SK-N-SH (cell line): Measurements from ENCODE around the gene CFAP299. TPM values are rescaled to one million over a fixed set of nuclear protein-coding genes. Genes with fewer than 3 reads are reported as not detected.

Experiments used
- CTCF ChIA-PET: fragments of 300-600, 350-600 bp; formaldehyde crosslinking; extraction: SDS; loops from one replicate; lab custom pipeline; 2021; lab: Yijun Ruan, JAX
- POLR2A ChIA-PET: fragments of 350-600 bp; sonication (Branson Sonifier 250); formaldehyde crosslinking; extraction: SDS; loops from one replicate; lab custom pipeline; 2020; ENCODE audit warnings: antibody characterized with exemption, inconsistent platforms; lab: Yijun Ruan, JAX
- DNase-seq: peaks from one replicate; pipeline ENCODE4 v3.0.0; 2012
- H2AFZ ChIP-seq: fragments of 200-600 bp; sonication (generic); 2 replicates; pipeline ENCODE4 v1.8.1; 2016; ENCODE audit warnings: antibody characterized with exemption, mild to moderate bottlenecking, low read depth
- H3F3A ChIP-seq: fragments of 200-600 bp; sonication (generic); replicated peaks from 2 replicates; pipeline ENCODE3; 2016; ENCODE audit warnings: antibody characterized with exemption, mild to moderate bottlenecking; ENCODE audit not compliant: insufficient read depth
- H3K27ac ChIP-seq, 2 experiments: fragments of 200-500 bp in 1 of 2; fragments of 200-600 bp in 1 of 2; sonication (Bioruptor generic) in 1 of 2; sonication (generic), shearing (Covaris generic) in 1 of 2; 2 replicates each; pipeline versions ENCODE4 v1.5.1 to v1.6.1; 2014 to 2016; ENCODE audit warnings: low read depth in 2 of 2, inconsistent platforms in 1 of 2, low read length in 1 of 2, mild to moderate bottlenecking in 1 of 2, mixed read lengths in 1 of 2
- H3K27me3 ChIP-seq: fragments of 200-600 bp; sonication (generic), shearing (Covaris generic); 2 replicates; pipeline ENCODE4 v1.6.1; 2016; ENCODE audit warnings: mixed run types; ENCODE audit not compliant: insufficient read depth
- H3K36me3 ChIP-seq, 2 experiments: fragments of 200-500 bp in 1 of 2; fragments of 200-600 bp in 1 of 2; sonication (Bioruptor generic) in 1 of 2; sonication (generic) in 1 of 2; replicated peaks in 1 of 2; 2 replicates each; pipeline versions ENCODE3 to v1.5.1; 2014 to 2016; ENCODE audit warnings: low read length in 1 of 2, mild to moderate bottlenecking in 1 of 2; ENCODE audit not compliant: insufficient read depth in 2 of 2, control insufficient read depth in 1 of 2
- H3K4me1 ChIP-seq, 2 experiments: fragments of 200-500 bp in 1 of 2; fragments of 200-600 bp in 1 of 2; sonication (Bioruptor generic) in 1 of 2; sonication (generic), shearing (Covaris generic) in 1 of 2; 2 replicates each; pipeline versions ENCODE4 v1.5.1 to v1.6.1; 2014 to 2016; ENCODE audit warnings: low read depth in 1 of 2, low read length in 1 of 2, mixed run types in 1 of 2; ENCODE audit not compliant: insufficient read depth in 2 of 2, control insufficient read depth in 1 of 2
- H3K4me2 ChIP-seq: fragments of 200-600 bp; sonication (generic), shearing (Covaris generic); 2 replicates; pipeline ENCODE4 v1.6.1; 2017; ENCODE audit warnings: mixed run types
- H3K4me3 ChIP-seq, 2 experiments: fragments of 200-500 bp in 1 of 2; fragments of 200-600 bp in 1 of 2; sonication (Bioruptor generic) in 1 of 2; sonication (generic), shearing (Covaris generic) in 1 of 2; 2 replicates each; pipeline versions ENCODE4 v1.5.1 to v1.8.1; 2014 to 2016; ENCODE audit warnings: low read depth in 2 of 2, inconsistent platforms in 1 of 2, low read length in 1 of 2, mild to moderate bottlenecking in 1 of 2, mixed read lengths in 1 of 2, moderate library complexity in 1 of 2
- H3K79me2 ChIP-seq: fragments of 200-600 bp; sonication (generic); 2 replicates; pipeline ENCODE4 v1.8.1; 2017; ENCODE audit warnings: mild to moderate bottlenecking; ENCODE audit not compliant: insufficient read depth
- H3K9ac ChIP-seq: fragments of 200-600 bp; sonication (generic); 2 replicates; pipeline ENCODE4 v1.6.1; 2017; ENCODE audit warnings: mixed run types
- H3K9me2 ChIP-seq: fragments of 200-600 bp; sonication (generic); 2 replicates; pipeline ENCODE4 v1.6.1; 2017; ENCODE audit warnings: mixed run types
- H3K9me3 ChIP-seq: fragments of 200-600 bp; sonication (generic); 2 replicates; pipeline ENCODE4 v1.6.1; 2017; ENCODE audit warnings: mixed run types, mild to moderate bottlenecking, moderate library complexity
- H4K20me1 ChIP-seq: fragments of 200-600 bp; sonication (generic); 2 replicates; pipeline ENCODE4 v1.6.1; 2017; ENCODE audit warnings: mild to moderate bottlenecking, mixed run types; ENCODE audit not compliant: insufficient read depth
- CHD2 ChIP-seq: fragments of 150-350 bp; IDR thresholded peaks from 2 replicates; pipeline ENCODE4 v1.6.1; 2018; ENCODE audit warnings: low read length; ENCODE audit not compliant: partially characterized antibody
- CTCF ChIP-seq: fragments of 200-600 bp; sonication (generic); IDR thresholded peaks from 2 replicates; pipeline ENCODE4 v1.6.1; 2017; ENCODE audit warnings: antibody characterized with exemption, mild to moderate bottlenecking, moderate library complexity
- EP300 ChIP-seq, 2 experiments: IDR thresholded peaks; 2 replicates each; pipeline versions ENCODE4 v1.4.0 to v1.6.1; 2012; ENCODE audit warnings: borderline replicate concordance in 1 of 2, low read depth in 1 of 2, low read length in 1 of 2
- EZH2phosphoT487 ChIP-seq: fragments of 200-600 bp; sonication (generic); IDR thresholded peaks from 2 replicates; pipeline ENCODE4 v1.6.1; 2017; ENCODE audit warnings: low read depth, mixed run types, mild to moderate bottlenecking, antibody characterized with exemption, moderate library complexity, borderline replicate concordance
- FOSL2 ChIP-seq: IDR thresholded peaks from 2 replicates; pipeline ENCODE4 v1.4.0; 2012; ENCODE audit warnings: low read depth, mild to moderate bottlenecking, moderate library complexity, borderline replicate concordance
- FOXJ3 ChIP-seq: sonication (generic); formaldehyde crosslinking; IDR thresholded peaks from 2 replicates; pipeline ENCODE4 v1.5.1; 2020; ENCODE audit warnings: mild to moderate bottlenecking, missing genetic modification reagents
- FOXM1 ChIP-seq: IDR thresholded peaks from 2 replicates; pipeline ENCODE4 v1.4.0; 2012; ENCODE audit warnings: low read depth, mild to moderate bottlenecking
- GABPA ChIP-seq: IDR thresholded peaks from 2 replicates; pipeline ENCODE4 v1.4.0; 2012; ENCODE audit warnings: low read depth, mild to moderate bottlenecking
- JUND ChIP-seq: IDR thresholded peaks from 2 replicates; pipeline ENCODE4 v1.4.0; 2012
- MEF2A ChIP-seq: IDR thresholded peaks from 2 replicates; pipeline ENCODE4 v1.4.0; 2012; ENCODE audit warnings: low read depth, borderline replicate concordance
- MXI1 ChIP-seq: IDR thresholded peaks from 2 replicates; pipeline ENCODE4 v1.6.1; 2012; ENCODE audit warnings: mild to moderate bottlenecking, low read depth, low read length, improper control_type of control experiment
- NRF1 ChIP-seq: IDR thresholded peaks from 2 replicates; pipeline ENCODE4 v1.6.1; 2012; ENCODE audit warnings: low read depth, mild to moderate bottlenecking, low read length
- POLR2AphosphoS5 ChIP-seq: IDR thresholded peaks from 2 replicates; pipeline ENCODE4 v1.6.1; 2012; ENCODE audit warnings: low read depth, low read length
- RAD21 ChIP-seq: IDR thresholded peaks from 2 replicates; pipeline ENCODE4 v1.6.1; 2012; ENCODE audit warnings: mild to moderate bottlenecking, low read length
- RFX5 ChIP-seq: IDR thresholded peaks from 2 replicates; pipeline ENCODE4 v1.6.1; 2012; ENCODE audit warnings: mild to moderate bottlenecking, improper control_type of control experiment, low read length
- SIN3A ChIP-seq: IDR thresholded peaks from 2 replicates; pipeline ENCODE4 v1.6.1; 2012; ENCODE audit warnings: low read depth, mild to moderate bottlenecking, low read length, moderate library complexity, borderline replicate concordance
- SMC3 ChIP-seq: IDR thresholded peaks from 2 replicates; pipeline ENCODE4 v1.6.1; 2012; ENCODE audit warnings: low read depth, low read length, improper control_type of control experiment
- TAF1 ChIP-seq: IDR thresholded peaks from 2 replicates; pipeline ENCODE4 v1.6.1; 2012; ENCODE audit warnings: low read depth, mild to moderate bottlenecking, low read length, moderate library complexity, borderline replicate concordance
- TEAD4 ChIP-seq: IDR thresholded peaks from 2 replicates; pipeline ENCODE4 v1.4.0; 2012; ENCODE audit warnings: mild to moderate bottlenecking, borderline replicate concordance; ENCODE audit not compliant: insufficient read depth
- USF2 ChIP-seq: fragments of 150-350 bp; IDR thresholded peaks from 2 replicates; pipeline ENCODE4 v1.6.1; 2017; ENCODE audit warnings: antibody characterized with exemption, low read length, low read depth, borderline replicate concordance
- YY1 ChIP-seq: IDR thresholded peaks from 2 replicates; pipeline ENCODE4 v1.4.0; 2012; ENCODE audit warnings: low read depth, mild to moderate bottlenecking
- WGBS: methylation state at CpG from one replicate; pipeline ENCODE4 v1.1.6; 2017; ENCODE audit warnings: low lambda C conversion rate; 5-methylcytosine and 5-hydroxymethylcytosine counted together
- polyA plus RNA-seq, 3 experiments: library from polyadenylated mRNA; depleted of rRNA; stranded (reverse); fragments of >200 nt; gene quantifications; 2 replicates each; pipeline ENCODE4 v1.2.3, GENCODE V29; 2012
- TF ChIP-seq, protein P1 (sequence below): fragments of 150-350 bp; IDR thresholded peaks from 2 replicates; pipeline ENCODE4 v1.6.1; 2016; ENCODE audit warnings: mild to moderate bottlenecking, low read depth, low read length
- TF ChIP-seq, protein P2 (sequence below): IDR thresholded peaks from 2 replicates; pipeline ENCODE4 v1.4.0; 2012; ENCODE audit warnings: low read depth

The CFAP299 gene
- polyA plus RNA-seq, 1 of the 3 experiments (the other 2 are of a cell fraction): 1.2 TPM

- Histone ChIP-seq H3K27me3 (no peaks in the 10 kb centered on the region), H4K20me1 (no peaks in the 10 kb centered on the region), H3K9me3 (no peaks in the 10 kb centered on the region), H3K4me3 (no peak overlapping the region), H3K36me3 (no peaks in the 10 kb centered on the region), H3K4me2 (no peak overlapping the region), H3K9me2 (no peaks in the 10 kb centered on the region), H3K27ac (no peak overlapping the region), H3K79me2 (no peaks in the 10 kb centered on the region), H3F3A (no peaks in the 10 kb centered on the region), H3K9ac (no peak overlapping the region), H3K4me1 (no peaks in the 10 kb centered on the region), H2AFZ (no peak overlapping the region)
- ChIA-PET POLR2A (no interaction called here), CTCF (interaction anchor here (0.6 kb wide), 1 partner anchor 280 kb away, joined by 3 read pairs; no protein-coding TSS in a partner anchor)
- no peak for DNase-seq
- TF ChIP-seq TAF1 (no peak), FOXJ3 (CRISPR knock-in tag) (no peak), TEAD4 (no peak), FOXM1 (no peak), POLR2AphosphoS5 (no peak), YY1 (no peak), EP300 (IDR thresholded peaks at IDR 0.05; ENCODE audit: borderline replicate concordance in 1 of 2, low read depth in 1 of 2, low read length in 1 of 2) (no peak), FOSL2 (no peak), JUND (no peak), RAD21 (no peak), GABPA (no peak), SIN3A (no peak)
- TF ChIP-seq, protein P1, sequence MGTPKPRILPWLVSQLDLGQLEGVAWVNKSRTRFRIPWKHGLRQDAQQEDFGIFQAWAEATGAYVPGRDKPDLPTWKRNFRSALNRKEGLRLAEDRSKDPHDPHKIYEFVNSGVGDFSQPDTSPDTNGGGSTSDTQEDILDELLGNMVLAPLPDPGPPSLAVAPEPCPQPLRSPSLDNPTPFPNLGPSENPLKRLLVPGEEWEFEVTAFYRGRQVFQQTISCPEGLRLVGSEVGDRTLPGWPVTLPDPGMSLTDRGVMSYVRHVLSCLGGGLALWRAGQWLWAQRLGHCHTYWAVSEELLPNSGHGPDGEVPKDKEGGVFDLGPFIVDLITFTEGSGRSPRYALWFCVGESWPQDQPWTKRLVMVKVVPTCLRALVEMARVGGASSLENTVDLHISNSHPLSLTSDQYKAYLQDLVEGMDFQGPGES: no peak
Observed at GRCh38 chr4:80529026-80529425, 193.5 kb downstream of the CFAP299 start.

DNA sequence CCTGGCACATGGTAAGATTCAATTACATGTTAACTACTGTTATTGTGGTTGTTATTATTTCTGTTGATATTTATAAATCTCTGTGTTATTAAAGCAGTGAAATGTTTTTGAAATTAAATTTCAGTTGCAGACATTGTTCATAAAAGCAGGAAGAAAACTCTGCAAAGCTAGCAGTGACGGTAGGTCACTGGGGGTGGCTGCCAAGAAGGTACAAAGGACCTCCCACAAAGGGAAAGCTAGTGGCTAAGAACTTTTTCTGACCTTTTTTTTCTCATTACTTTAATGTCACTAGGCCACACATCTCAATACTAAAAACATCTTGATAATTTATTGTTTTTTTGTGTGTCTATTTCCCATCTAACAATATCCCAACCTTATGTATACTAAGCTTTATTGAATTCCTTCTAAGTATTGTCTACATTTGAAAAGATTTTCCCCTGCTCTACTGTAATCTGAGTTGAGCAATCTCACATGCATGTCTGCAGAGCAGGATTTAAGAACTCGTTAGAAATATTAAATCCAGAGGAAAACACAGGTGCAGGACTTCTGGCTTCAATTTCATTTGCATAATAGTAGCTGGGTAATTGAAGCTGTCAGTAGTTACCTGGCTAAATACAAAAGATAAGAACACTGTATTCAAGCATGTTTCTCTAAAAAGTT is 197.3 kb downstream of the CFAP299 start:
- Histone ChIP-seq H3K4me3 (no peak overlapping the region), H3K9ac (no peak overlapping the region), H4K20me1 (no peaks in the 10 kb centered on the region), H3K9me3 (no peaks in the 10 kb centered on the region), H2AFZ (no peak overlapping the region), H3K4me1 (no peaks in the 10 kb centered on the region; a peak in 1 of 4 replicates), H3F3A (no peaks in the 10 kb centered on the region), H3K36me3 (no peaks in the 10 kb centered on the region), H3K27me3 (no peaks in the 10 kb centered on the region), H3K9me2 (no peaks in the 10 kb centered on the region), H3K27ac (no peak overlapping the region), H3K4me2 (no peak overlapping the region), H3K79me2 (no peaks in the 10 kb centered on the region)
- ChIA-PET CTCF (no interaction called here), POLR2A (no interaction called here)
- 44% methylated on average over 2 of the region's 2 CpGs for WGBS
- no peak for DNase-seq
- TF ChIP-seq GABPA: no peak
- TF ChIP-seq, protein P1: no peak
- TF ChIP-seq, protein P2, sequence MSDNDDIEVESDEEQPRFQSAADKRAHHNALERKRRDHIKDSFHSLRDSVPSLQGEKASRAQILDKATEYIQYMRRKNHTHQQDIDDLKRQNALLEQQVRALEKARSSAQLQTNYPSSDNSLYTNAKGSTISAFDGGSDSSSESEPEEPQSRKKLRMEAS: no peak
- TF ChIP-seq USF2: no peak
- no peak for TF ChIP-seq CHD2
- no peak for TF ChIP-seq SMC3
- TF ChIP-seq EZH2phosphoT487: no peak
- no peak for TF ChIP-seq FOXM1
- TF ChIP-seq EP300 (IDR thresholded peaks at IDR 0.05; ENCODE audit: borderline replicate concordance in 1 of 2, low read depth in 1 of 2, low read length in 1 of 2): no peak
- no peak for TF ChIP-seq TAF1
- no peak for TF ChIP-seq CTCF
- TF ChIP-seq FOSL2: no peak
- TF ChIP-seq MXI1: no peak
- no peak for TF ChIP-seq NRF1
- no peak for TF ChIP-seq MEF2A
- no peak for TF ChIP-seq RFX5
